ENCODE results near the gene LONP1.

- TF ChIP-seq TAF1 (IDR thresholded peaks at IDR 0.05; ENCODE audit: borderline replicate concordance, low read depth, low read length) (no peak), POLR2A (IDR thresholded peaks at IDR 0.05; ENCODE audit: low read depth, low read length) (peak; percentile 58), POLR2AphosphoS5 (IDR thresholded peaks at IDR 0.05; ENCODE audit: low read depth, low read length) (peak; percentile 79)
These were observed 26.5 kb downstream of the LONP1 start for GRCh38 chr19:5693195-5694166.

Measured in GM12892 (cell line).